Muscle of arm (tissue), 12 donors: Measurements from ENCODE around the gene PHF10. TPM values are rescaled to one million over a fixed set of nuclear protein-coding genes. Genes with fewer than 3 reads are reported as not detected.
"Not testable (repeated sequence)": the region's sequence is repeated elsewhere in the genome, so short reads cannot be mapped to it uniquely, and the experiment has no call there.

Experiments
- DNase-seq: peaks from one replicate; pipeline ENCODE4 v3.0.0-alpha.2; 2013
- polyA plus RNA-seq, 12 donors: library from polyadenylated mRNA; unstranded; fragments of 120-200 nt; gene quantifications; one replicate each; pipeline ENCODE4 v1.2.1, GENCODE V29; 2013; ENCODE audit not compliant: insufficient read length in 12 of 12

The PHF10 gene
- polyA plus RNA-seq, 12 donors = 74.7 to 101 (median 91.6) TPM; not detected in 1

- no peak for DNase-seq
Measured at GRCh38 chr6:169725125-169726048, 1.1 kb upstream of the PHF10 start.

- no peak for DNase-seq
Measured at GRCh38 chr6:169723991-169724493, 258 bp downstream of the PHF10 start.

GRCh38 chr6:169723200-169723909 is 945 bp downstream of the PHF10 start:
- DNase-seq = peak; percentile 73

- DNase-seq = peak; percentile 40
Measured at GRCh38 chr6:169722362-169723199, 1.7 kb downstream of the PHF10 start.

GRCh38 chr6:169720207-169720855 is 4.0 kb downstream of the PHF10 start:
- DNase-seq = no peak

- DNase-seq = no peak
Measured at GRCh38 chr6:169719117-169719516, 5.2 kb downstream of the PHF10 start.

GRCh38 chr6:169714595-169714994 is 9.7 kb downstream of the PHF10 start:
- no peak for DNase-seq

GRCh38 chr6:169714178-169714577 is 10.1 kb downstream of the PHF10 start:
- DNase-seq = no peak

- DNase-seq = no peak
Measured at GRCh38 chr6:169710009-169710408, 14.3 kb downstream of the PHF10 start.

- no peak for DNase-seq
Measured at GRCh38 chr6:169709293-169709692, 15.0 kb downstream of the PHF10 start.

GRCh38 chr6:169707772-169708171 is 16.5 kb downstream of the PHF10 start:
- DNase-seq = no peak

- no peak for DNase-seq
Measured at GRCh38 chr6:169702840-169703246, 21.5 kb downstream of the PHF10 start.

- DNase-seq = peak; percentile 96
Measured at GRCh38 chr6:169701954-169702839, 22.1 kb downstream of the PHF10 start, which contains the start of the genes C6orf120 and WDR27. Gene C6orf120, plus strand, starts transcription at chr6:169702126. Its CDS starts 334 bp downstream, at chr6:169702460. Gene WDR27, minus strand, starts transcription at chr6:169702029. Its CDS starts 13,024 bp downstream, at chr6:169689005.

- no peak for DNase-seq
Measured at GRCh38 chr6:169701311-169701953, 22.9 kb downstream of the PHF10 start.

GRCh38 chr6:169700296-169700695 is 24.0 kb downstream of the PHF10 start:
- no peak for DNase-seq

GRCh38 chr6:169697115-169697514 is 27.2 kb downstream of the PHF10 start:
- not testable (repeated sequence) for DNase-seq

GRCh38 chr6:169695131-169695530 is 29.2 kb downstream of the PHF10 start:
- no peak for DNase-seq

GRCh38 chr6:169692516-169692915 is 31.8 kb downstream of the PHF10 start:
- DNase-seq = no peak

- DNase-seq = no peak
Measured at GRCh38 chr6:169691260-169691659, 33.0 kb downstream of the PHF10 start.
